NCI-H524 (cell line): ENCODE results near the gene DAAM1.
A peak's percentile ranks its signal among the peaks of the same experiment; 100 is the strongest.

Experiments used
- DNase-seq, 2 experiments: peaks; one replicate each; lab custom pipeline; 2025; lab: John Stamatoyannopoulos, UW

Gene DAAM1

GRCh38 chr14:59362513-59362912 lies 174.0 kb downstream of the DAAM1 start:
- DNase-seq = no peak

- no peak for DNase-seq
Measured at GRCh38 chr14:59363531-59364226, 175.2 kb downstream of the DAAM1 start.

- no peak for DNase-seq
Measured at GRCh38 chr14:59370158-59370742, 181.8 kb downstream of the DAAM1 start.

GRCh38 chr14:59371771-59372170 lies 183.3 kb downstream of the DAAM1 start:
- no peak for DNase-seq

- DNase-seq = no peak
Measured at GRCh38 chr14:59374048-59374447, 185.6 kb downstream of the DAAM1 start.

- DNase-seq = peak in 1 of 2 experiments; percentile 65
Measured at GRCh38 chr14:59376686-59377085, 188.2 kb downstream of the DAAM1 start.

GRCh38 chr14:59377491-59377890 lies 189.0 kb downstream of the DAAM1 start:
- DNase-seq = no peak

- no peak for DNase-seq
Measured at GRCh38 chr14:59377991-59378601, 189.6 kb downstream of the DAAM1 start.

GRCh38 chr14:59389936-59390335 lies 201.5 kb downstream of the DAAM1 start:
- DNase-seq = no peak

- no peak for DNase-seq
Measured at GRCh38 chr14:59391388-59391787, 202.9 kb downstream of the DAAM1 start.

GRCh38 chr14:59394268-59394667 lies 205.8 kb downstream of the DAAM1 start:
- no peak for DNase-seq

GRCh38 chr14:59395672-59396071 lies 207.2 kb downstream of the DAAM1 start:
- DNase-seq = no peak

GRCh38 chr14:59398841-59399240 lies 210.4 kb downstream of the DAAM1 start:
- no peak for DNase-seq

- no peak for DNase-seq
Measured at GRCh38 chr14:59406454-59407245, 218.2 kb downstream of the DAAM1 start.

GRCh38 chr14:59407246-59408010 lies 219.0 kb downstream of the DAAM1 start:
- DNase-seq = no peak

- no peak for DNase-seq
Measured at GRCh38 chr14:59415836-59416602, 227.6 kb downstream of the DAAM1 start.

- no peak for DNase-seq
Measured at GRCh38 chr14:59417311-59417710, 228.8 kb downstream of the DAAM1 start.

GRCh38 chr14:59419303-59419702 lies 230.8 kb downstream of the DAAM1 start:
- DNase-seq = peak in 1 of 2 experiments; percentile 47
